SU-DHL-6 (cell line): ENCODE measurements around the gene AHI1.

ENCODE experiments used
- EZH2phosphoT487 ChIP-seq: fragments of 200-600 bp; sonication (generic), shearing (Covaris generic); conservative IDR thresholded peaks from 2 replicates; pipeline ENCODE4 v1.6.1; 2018; ENCODE audit warnings: mild to moderate bottlenecking, antibody characterized with exemption, low read length, moderate library complexity, mixed read lengths
- TF ChIP-seq, protein P1 (sequence below): fragments of 200-600 bp; sonication (generic); IDR thresholded peaks from one replicate; pipeline ENCODE4 v1.5.1; 2017; ENCODE audit warnings: antibody characterized with exemption, mild to moderate bottlenecking, low read length, moderate library complexity; ENCODE audit not compliant: insufficient read depth, poor library complexity, severe bottlenecking

DNA sequence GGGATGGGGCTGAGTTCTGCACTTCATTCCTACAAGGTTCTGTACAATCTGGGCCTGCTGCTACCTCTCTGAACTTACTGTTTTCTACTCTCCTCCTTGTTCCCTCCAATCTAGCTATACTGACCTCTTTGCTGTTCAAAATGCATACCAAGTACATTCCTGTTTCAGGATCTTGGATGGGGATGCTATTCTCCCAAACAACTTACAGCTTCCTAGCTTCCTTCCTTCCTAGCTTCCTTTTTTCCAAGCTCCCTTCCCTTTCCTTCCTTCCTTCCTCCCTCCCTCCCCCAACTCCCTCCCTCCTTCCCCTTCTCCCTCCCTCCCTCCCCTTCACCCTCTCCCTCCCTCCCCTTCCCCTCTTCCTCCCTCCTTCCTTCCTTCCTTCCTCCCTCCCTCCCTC lies 117.9 kb downstream of the AHI1 start:
- TF ChIP-seq, protein P1, sequence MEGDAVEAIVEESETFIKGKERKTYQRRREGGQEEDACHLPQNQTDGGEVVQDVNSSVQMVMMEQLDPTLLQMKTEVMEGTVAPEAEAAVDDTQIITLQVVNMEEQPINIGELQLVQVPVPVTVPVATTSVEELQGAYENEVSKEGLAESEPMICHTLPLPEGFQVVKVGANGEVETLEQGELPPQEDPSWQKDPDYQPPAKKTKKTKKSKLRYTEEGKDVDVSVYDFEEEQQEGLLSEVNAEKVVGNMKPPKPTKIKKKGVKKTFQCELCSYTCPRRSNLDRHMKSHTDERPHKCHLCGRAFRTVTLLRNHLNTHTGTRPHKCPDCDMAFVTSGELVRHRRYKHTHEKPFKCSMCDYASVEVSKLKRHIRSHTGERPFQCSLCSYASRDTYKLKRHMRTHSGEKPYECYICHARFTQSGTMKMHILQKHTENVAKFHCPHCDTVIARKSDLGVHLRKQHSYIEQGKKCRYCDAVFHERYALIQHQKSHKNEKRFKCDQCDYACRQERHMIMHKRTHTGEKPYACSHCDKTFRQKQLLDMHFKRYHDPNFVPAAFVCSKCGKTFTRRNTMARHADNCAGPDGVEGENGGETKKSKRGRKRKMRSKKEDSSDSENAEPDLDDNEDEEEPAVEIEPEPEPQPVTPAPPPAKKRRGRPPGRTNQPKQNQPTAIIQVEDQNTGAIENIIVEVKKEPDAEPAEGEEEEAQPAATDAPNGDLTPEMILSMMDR = no peak
- TF ChIP-seq EZH2phosphoT487 = no peak
